Skin epidermis (tissue), 12 donors: ENCODE results near the gene SCMH1.
A peak's percentile ranks its signal among the peaks of the same experiment; 100 is the strongest.
"Not testable (repeated sequence)": the region's sequence is repeated elsewhere in the genome, so short reads cannot be mapped to it uniquely, and the experiment has no call there.

Source experiments
- H3K27ac ChIP-seq, 21 experiments: fragments of 200-600 bp; sonication (generic) in 11 of 21; one replicate each; pipeline ENCODE4 v1.5.0; 2020; ENCODE audit warnings: mild to moderate bottlenecking in 3 of 21, inconsistent platforms in 2 of 21, moderate library complexity in 2 of 21
- H3K4me3 ChIP-seq, 7 experiments: fragments of 200-600 bp; sonication (generic) in 2 of 7; one replicate each; pipeline ENCODE4 v1.5.0; 2020; ENCODE audit warnings: inconsistent platforms in 2 of 7, mild to moderate bottlenecking in 2 of 7, moderate library complexity in 1 of 7

The SCMH1 gene

GRCh38 chr1:41255978-41256377 lies 13.9 kb upstream of the SCMH1 start:
- no peak overlapping the region for H3K27ac ChIP-seq
- H3K4me3 ChIP-seq, result no peak overlapping the region

- not testable (repeated sequence) for H3K4me3 ChIP-seq, H3K27ac ChIP-seq
These were observed 9.0 kb upstream of the SCMH1 start for GRCh38 chr1:41251120-41251519.

GRCh38 chr1:41249319-41249718 lies 7.2 kb upstream of the SCMH1 start:
- H3K4me3 ChIP-seq, result no peak overlapping the region
- no peak overlapping the region for H3K27ac ChIP-seq

GRCh38 chr1:41246568-41246967 lies 4.5 kb upstream of the SCMH1 start:
- Histone ChIP-seq H3K4me3 (no peak overlapping the region), H3K27ac (no peak overlapping the region)

GRCh38 chr1:41245659-41246058 lies 3.6 kb upstream of the SCMH1 start:
- H3K27ac ChIP-seq, result no peak overlapping the region
- no peak overlapping the region for H3K4me3 ChIP-seq

- no peak overlapping the region for H3K4me3 ChIP-seq
- peak overlapping the region in 1 of 21 experiments; percentile 94 for H3K27ac ChIP-seq
These were observed 926 bp upstream of the SCMH1 start for GRCh38 chr1:41243079-41243385.

- peak overlapping the region; percentile 39 to 97 (median 86) for H3K27ac ChIP-seq
- H3K4me3 ChIP-seq, result peak overlapping the region; percentile 62 to 98 (median 86)
These were observed 404 bp upstream of the SCMH1 start for GRCh38 chr1:41242342-41243078.

- Histone ChIP-seq H3K4me3 (peak overlapping the region; percentile 62 to 98 (median 86)), H3K27ac (peak overlapping the region; percentile 77 to 98 (median 92))
These were observed 755 bp downstream of the SCMH1 start for GRCh38 chr1:41241354-41241748.

- H3K27ac ChIP-seq, result peak overlapping the region; percentile 77 to 98 (median 92)
- H3K4me3 ChIP-seq, result peak overlapping the region; percentile 62 to 98 (median 86)
These were observed 1.2 kb downstream of the SCMH1 start for GRCh38 chr1:41240781-41241353.

GRCh38 chr1:41239988-41240610 lies 2.0 kb downstream of the SCMH1 start:
- Histone ChIP-seq H3K4me3 (no peak overlapping the region), H3K27ac (peak overlapping the region in 4 of 21 experiments; percentile 86 to 98 (median 95))

- no peak overlapping the region for H3K27ac ChIP-seq
- no peak overlapping the region for H3K4me3 ChIP-seq
These were observed 3.7 kb downstream of the SCMH1 start for GRCh38 chr1:41238311-41238988.

GRCh38 chr1:41236781-41237180 lies 5.3 kb downstream of the SCMH1 start:
- H3K4me3 ChIP-seq, result no peak overlapping the region
- H3K27ac ChIP-seq, result no peak overlapping the region

- H3K27ac ChIP-seq, result no peak overlapping the region
These were observed 6.2 kb downstream of the SCMH1 start for GRCh38 chr1:41235893-41236292.

GRCh38 chr1:41233708-41234107 lies 8.4 kb downstream of the SCMH1 start:
- peak overlapping the region in 2 of 21 experiments; percentile 11 to 32 for H3K27ac ChIP-seq
- H3K4me3 ChIP-seq, result no peak overlapping the region

More at GRCh38 chr1:41235893-41236292, 6.2 kb downstream of the SCMH1 start:
- no peak overlapping the region for H3K4me3 ChIP-seq

GRCh38 chr1:41232305-41232704 lies 9.8 kb downstream of the SCMH1 start:
- H3K27ac ChIP-seq, result no peak overlapping the region
- H3K4me3 ChIP-seq, result no peak overlapping the region

- Histone ChIP-seq H3K27ac (no peak overlapping the region), H3K4me3 (no peak overlapping the region)
These were observed 11.4 kb downstream of the SCMH1 start for GRCh38 chr1:41230656-41231055.

GRCh38 chr1:41229219-41229618 lies 12.9 kb downstream of the SCMH1 start:
- H3K4me3 ChIP-seq, H3K27ac ChIP-seq: not testable (repeated sequence)

GRCh38 chr1:41226815-41227434 lies 15.2 kb downstream of the SCMH1 start:
- Histone ChIP-seq H3K4me3 (no peak overlapping the region), H3K27ac (no peak overlapping the region)

- Histone ChIP-seq H3K4me3 (no peak overlapping the region), H3K27ac (no peak overlapping the region)
These were observed 16.6 kb downstream of the SCMH1 start for GRCh38 chr1:41225495-41225894.

GRCh38 chr1:41222496-41222895 lies 19.6 kb downstream of the SCMH1 start:
- Histone ChIP-seq H3K4me3 (no peak overlapping the region), H3K27ac (no peak overlapping the region)
